Stimulated activated effector memory CD8-positive, alpha-beta T cell treated with anti-CD3 and anti-CD28 coated beads, Interleukin-12 subunit alpha, Interleukin-12 subunit beta, amount 100 ng/mL, for 72 hours (primary cell): ENCODE measurements around the gene S1PR2.
"Not testable (repeated sequence)": the region's sequence is repeated elsewhere in the genome, so short reads cannot be mapped to it uniquely, and the experiment has no call there.

ENCODE experiments used
- ATAC-seq: fragments of 150-1000 bp; cut with Tn5 transposase; 2 replicates; pipeline ENCODE4 v1.10.0; 2021
- DNase-seq, 2 donors: peaks; one replicate each; pipeline ENCODE4 v3.0.0; 2021 to 2022; ENCODE audit warnings: low spot score in 2 of 2
- H3K27ac Mint-ChIP-seq: one replicate; pipeline ENCODE4 v1.8.0; 2022; ENCODE audit warnings: mild to moderate bottlenecking, mixed read lengths
- H3K36me3 Mint-ChIP-seq: one replicate; pipeline ENCODE4 v1.8.0; 2022; ENCODE audit warnings: mild to moderate bottlenecking, mixed read lengths
- H3K4me1 Mint-ChIP-seq: one replicate; pipeline ENCODE4 v1.8.0; 2022; ENCODE audit warnings: mixed read lengths
- H3K4me3 Mint-ChIP-seq: one replicate; pipeline ENCODE4 v1.8.0; 2022; ENCODE audit warnings: mild to moderate bottlenecking, mixed read lengths
- H3K9me3 Mint-ChIP-seq: one replicate; pipeline ENCODE4 v1.8.0; 2022; ENCODE audit warnings: mixed read lengths

Gene S1PR2

GRCh38 chr19:10193790-10194499 lies 37.2 kb downstream of the S1PR2 start:
- ATAC-seq (no peak), DNase-seq (no peak)
- H3K27ac Mint-ChIP-seq: peak overlapping the region; percentile 97
- no peaks in the 10 kb centered on the region for H3K9me3 Mint-ChIP-seq
- peaks cover 62% of the 10 kb centered on the region for H3K36me3 Mint-ChIP-seq
- H3K4me1 Mint-ChIP-seq: peaks cover 34% of the 10 kb centered on the region
- H3K4me3 Mint-ChIP-seq: peak overlapping the region; percentile 91

GRCh38 chr19:10192922-10193321 lies 38.2 kb downstream of the S1PR2 start:
- H3K9me3 Mint-ChIP-seq: no peaks in the 10 kb centered on the region
- peak overlapping the region; percentile 97 for H3K27ac Mint-ChIP-seq
- peak overlapping the region; percentile 91 for H3K4me3 Mint-ChIP-seq
- no peak for DNase-seq
- no peak for ATAC-seq
- peaks cover 73% of the 10 kb centered on the region for H3K36me3 Mint-ChIP-seq
- peaks cover 41% of the 10 kb centered on the region for H3K4me1 Mint-ChIP-seq

GRCh38 chr19:10191347-10191746 lies 39.8 kb downstream of the S1PR2 start:
- peaks cover 51% of the 10 kb centered on the region for H3K4me1 Mint-ChIP-seq

DNA sequence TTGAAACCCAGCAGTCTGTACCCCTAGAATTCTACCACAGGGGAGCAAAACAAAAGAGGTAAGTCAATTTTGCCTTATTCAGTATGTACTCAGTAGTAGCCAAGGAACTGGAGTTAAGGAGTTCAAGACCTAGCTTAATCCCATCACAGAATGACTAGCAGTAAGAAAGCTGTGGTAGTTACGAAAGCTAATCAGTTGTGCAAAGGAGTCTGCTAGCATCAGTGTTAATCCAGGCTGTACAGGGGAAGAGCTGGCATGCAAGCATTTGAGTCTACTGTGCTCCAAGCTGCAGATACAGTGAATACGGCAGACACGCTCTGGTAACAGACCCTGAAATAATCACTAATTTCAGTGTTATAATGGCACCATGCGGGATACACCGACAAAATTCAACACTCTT lies 41.1 kb downstream of the S1PR2 start:
- Mint-ChIP-seq H3K36me3 (peaks cover 100% of the 10 kb centered on the region), H3K27ac (peak overlapping the region; percentile 69), H3K9me3 (no peaks in the 10 kb centered on the region), H3K4me1 (peaks cover 45% of the 10 kb centered on the region), H3K4me3 (peak overlapping the region; percentile 37)
- no peak for DNase-seq
- no peak for ATAC-seq

More at GRCh38 chr19:10191347-10191746, 39.8 kb downstream of the S1PR2 start:
- DNase-seq (no peak), ATAC-seq (no peak)
- Mint-ChIP-seq H3K4me3 (no peak overlapping the region), H3K27ac (no peak overlapping the region), H3K9me3 (no peaks in the 10 kb centered on the region), H3K36me3 (peaks cover 88% of the 10 kb centered on the region)

DNA sequence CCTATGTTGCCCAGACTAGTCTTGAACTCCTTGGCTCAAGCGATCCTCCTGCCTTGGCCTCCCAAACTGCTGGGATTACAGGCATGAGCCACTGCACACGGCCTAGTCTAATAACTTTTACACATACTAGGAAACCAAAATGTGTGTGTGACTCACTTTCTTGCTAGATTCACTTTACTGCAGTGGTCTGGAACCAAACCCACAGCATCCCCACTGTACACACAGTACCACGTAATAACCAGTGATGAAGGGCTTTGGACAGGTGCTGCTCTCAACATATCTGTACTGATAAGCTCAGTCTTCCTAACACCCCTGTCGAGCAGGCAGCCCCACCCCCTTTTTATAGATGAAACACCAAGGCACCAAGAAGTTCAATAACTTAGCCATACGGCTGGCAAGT lies 41.5 kb downstream of the S1PR2 start:
- Mint-ChIP-seq H3K27ac (peak overlapping the region; percentile 69), H3K9me3 (no peaks in the 10 kb centered on the region), H3K4me1 (peaks cover 46% of the 10 kb centered on the region), H3K36me3 (peaks cover 100% of the 10 kb centered on the region), H3K4me3 (peak overlapping the region; percentile 37)
- ATAC-seq (peak; percentile 81), DNase-seq (peak in 1 of 2 donors; percentile 71)

DNA sequence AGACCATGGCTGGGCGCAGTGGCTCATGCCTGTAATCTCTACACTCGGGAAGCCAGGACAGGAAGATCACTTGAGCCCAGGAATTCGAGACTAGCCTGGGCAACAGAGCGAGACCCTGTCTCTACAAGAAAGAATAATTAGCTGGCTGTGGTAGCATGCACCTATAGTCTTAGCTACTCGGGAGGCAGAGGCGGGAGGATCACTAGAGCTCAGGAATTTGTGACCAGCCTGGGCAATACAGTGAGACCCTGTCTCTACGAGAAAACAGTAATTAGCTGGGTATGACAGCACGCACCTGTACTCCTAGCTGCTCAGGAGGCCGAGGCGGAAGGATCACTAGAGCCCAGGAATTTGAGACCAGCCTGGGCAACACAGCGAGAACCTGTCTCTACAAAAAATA lies 43.8 kb downstream of the S1PR2 start:
- Mint-ChIP-seq H3K4me3 (no peak overlapping the region), H3K27ac (peak overlapping the region; percentile 81), H3K9me3 (no peaks in the 10 kb centered on the region), H3K4me1 (peaks cover 41% of the 10 kb centered on the region), H3K36me3 (peaks cover 94% of the 10 kb centered on the region)
- ATAC-seq: no peak
- no peak for DNase-seq

DNA sequence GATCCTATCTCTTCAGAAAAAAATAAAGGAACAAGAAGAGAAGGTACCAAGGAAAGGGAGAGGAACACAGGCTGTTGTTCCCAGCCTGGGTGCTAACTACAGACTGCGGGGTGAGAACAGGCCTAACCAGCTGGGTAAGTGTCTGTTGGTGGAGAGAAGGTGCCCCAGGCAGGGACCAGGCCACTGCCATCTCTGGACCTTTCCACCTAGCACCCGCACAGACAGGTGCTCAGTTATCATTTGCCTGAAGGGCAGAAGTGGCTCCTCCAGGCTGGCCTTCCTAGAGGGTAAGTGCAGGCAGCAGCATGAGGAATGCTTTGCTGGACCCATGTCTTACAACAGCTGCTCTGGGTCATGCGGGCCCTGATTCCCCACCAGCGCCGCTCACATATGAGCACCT lies 46.5 kb downstream of the S1PR2 start:
- Mint-ChIP-seq H3K27ac (peak overlapping the region; percentile 74), H3K9me3 (no peaks in the 10 kb centered on the region), H3K4me3 (no peak overlapping the region), H3K4me1 (peaks cover 31% of the 10 kb centered on the region), H3K36me3 (peaks cover 93% of the 10 kb centered on the region)
- DNase-seq (no peak), ATAC-seq (no peak)

- H3K4me3 Mint-ChIP-seq: no peak overlapping the region
These were observed 47.2 kb downstream of the S1PR2 start for GRCh38 chr19:10183926-10184325.

GRCh38 chr19:10182847-10183246 lies 48.3 kb downstream of the S1PR2 start:
- no peak for ATAC-seq
- Mint-ChIP-seq H3K27ac (no peak overlapping the region), H3K36me3 (peaks cover 93% of the 10 kb centered on the region), H3K4me3 (no peak overlapping the region), H3K9me3 (no peaks in the 10 kb centered on the region), H3K4me1 (peaks cover 22% of the 10 kb centered on the region)
- no peak for DNase-seq

More at GRCh38 chr19:10183926-10184325, 47.2 kb downstream of the S1PR2 start:
- no peak for DNase-seq
- H3K9me3 Mint-ChIP-seq: no peaks in the 10 kb centered on the region
- H3K27ac Mint-ChIP-seq: peak overlapping the region; percentile 74
- peaks cover 93% of the 10 kb centered on the region for H3K36me3 Mint-ChIP-seq
- no peak for ATAC-seq
- peaks cover 28% of the 10 kb centered on the region for H3K4me1 Mint-ChIP-seq

DNA sequence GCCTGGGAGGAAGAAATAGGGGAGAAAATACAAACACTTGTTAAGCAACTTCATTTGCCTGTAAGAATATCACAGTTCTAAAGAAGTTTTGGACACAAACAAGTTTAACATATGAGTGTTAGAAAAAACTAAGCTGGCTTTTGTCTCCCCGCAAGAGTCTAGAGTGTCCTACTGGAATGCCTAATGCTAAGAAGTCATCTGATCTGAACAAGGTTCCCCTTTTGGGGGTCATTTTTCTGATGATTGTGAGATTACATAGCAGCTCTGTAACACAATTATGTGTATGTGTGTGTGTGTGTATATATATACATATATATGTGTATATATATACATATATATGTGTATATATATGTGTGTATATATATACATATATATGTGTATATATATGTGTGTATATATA lies 49.1 kb downstream of the S1PR2 start:
- DNase-seq: no peak
- Mint-ChIP-seq H3K4me3 (no peak overlapping the region), H3K4me1 (peaks cover 18% of the 10 kb centered on the region), H3K36me3 (peaks cover 93% of the 10 kb centered on the region), H3K27ac (no peak overlapping the region), H3K9me3 (no peaks in the 10 kb centered on the region)
- ATAC-seq: no peak

GRCh38 chr19:10180459-10180858 lies 50.7 kb downstream of the S1PR2 start:
- ATAC-seq (no peak), DNase-seq (no peak)
- Mint-ChIP-seq H3K4me3 (no peak overlapping the region), H3K9me3 (no peaks in the 10 kb centered on the region), H3K4me1 (peaks cover 12% of the 10 kb centered on the region), H3K36me3 (peaks cover 93% of the 10 kb centered on the region), H3K27ac (no peak overlapping the region)

- H3K36me3 Mint-ChIP-seq: peaks cover 93% of the 10 kb centered on the region
- peaks cover 12% of the 10 kb centered on the region for H3K4me1 Mint-ChIP-seq
- ATAC-seq, DNase-seq, H3K9me3 Mint-ChIP-seq, H3K4me3 Mint-ChIP-seq, H3K27ac Mint-ChIP-seq: not testable (repeated sequence)
These were observed 51.1 kb downstream of the S1PR2 start for GRCh38 chr19:10180024-10180423.

- H3K36me3 Mint-ChIP-seq: peaks cover 100% of the 10 kb centered on the region
- H3K9me3 Mint-ChIP-seq: no peaks in the 10 kb centered on the region
- H3K27ac Mint-ChIP-seq: no peak overlapping the region
- no peak for ATAC-seq
- H3K4me1 Mint-ChIP-seq: peaks cover 6% of the 10 kb centered on the region
- H3K4me3 Mint-ChIP-seq: no peak overlapping the region
- no peak for DNase-seq
These were observed 57.6 kb downstream of the S1PR2 start for GRCh38 chr19:10173527-10173926.
